ENCODE results near the gene TRIM62.

GRCh38 chr1:33190701-33191100, 8.9 kb upstream of the TRIM62 start:
- TF ChIP-seq CTCF (conservative IDR thresholded peaks at IDR 0.05; ENCODE audit: low read depth, low read length) (no peak), EZH2 (IDR thresholded peaks at IDR 0.05; ENCODE audit: borderline replicate concordance, low read depth, low read length, poor library complexity, severe bottlenecking) (no peak)

Measured in A673 (cell line).